MM.1S (cell line): ENCODE results near the gene STK39.

Experiments used
- DNase-seq: peaks from one replicate; pipeline ENCODE4 v3.0.0-alpha.2; 2015
- H2AFZ ChIP-seq: fragments of 300-600 bp; sonication (generic); 2 replicates; pipeline ENCODE4 v1.6.0; 2016; ENCODE audit warnings: antibody characterized with exemption, low read length
- H3F3A ChIP-seq: fragments of 300-600 bp; sonication (generic); 2 replicates; pipeline ENCODE4 v1.6.1; 2016; ENCODE audit warnings: mild to moderate bottlenecking, antibody characterized with exemption, low read length, moderate library complexity, mixed read lengths; ENCODE audit not compliant: insufficient read depth
- H3K27ac ChIP-seq: fragments of 300-600 bp; sonication (generic); 2 replicates; pipeline ENCODE4 v1.5.1; 2016; ENCODE audit warnings: mild to moderate bottlenecking, low read length
- H3K27me3 ChIP-seq: fragments of 300-600 bp; sonication (generic); replicated peaks from 2 replicates; pipeline ENCODE4 v1.6.0; 2016; ENCODE audit warnings: low read length; ENCODE audit not compliant: insufficient read depth
- H3K36me3 ChIP-seq: fragments of 300-600 bp; sonication (generic); replicated peaks from 2 replicates; pipeline ENCODE4 v1.6.1; 2016; ENCODE audit warnings: mild to moderate bottlenecking, low read length, mixed read lengths; ENCODE audit not compliant: insufficient read depth
- H3K4me1 ChIP-seq: fragments of 300-600 bp; sonication (generic); 2 replicates; pipeline ENCODE4 v1.6.1; 2016; ENCODE audit warnings: low read length, mixed read lengths
- H3K4me2 ChIP-seq: fragments of 300-600 bp; sonication (generic); 2 replicates; pipeline ENCODE4 v1.6.0; 2016; ENCODE audit warnings: low read depth, low read length
- H3K4me3 ChIP-seq: fragments of 300-600 bp; sonication (generic); 2 replicates; pipeline ENCODE4 v1.5.1; 2016; ENCODE audit warnings: low read length, mixed read lengths
- H3K79me2 ChIP-seq: fragments of 300-600 bp; sonication (generic); 2 replicates; pipeline ENCODE4 v1.6.1; 2016; ENCODE audit warnings: mixed run types, low read length, mixed read lengths
- H3K9ac ChIP-seq: fragments of 300-600 bp; sonication (generic); 2 replicates; pipeline ENCODE4 v1.6.1; 2016; ENCODE audit warnings: low read length, mixed read lengths
- H3K9me2 ChIP-seq: fragments of 300-600 bp; sonication (generic); replicated peaks from 2 replicates; pipeline ENCODE4 v1.6.1; 2016; ENCODE audit warnings: mild to moderate bottlenecking, low read length, mixed read lengths; ENCODE audit not compliant: insufficient read depth
- H3K9me3 ChIP-seq: fragments of 300-600 bp; sonication (generic); replicated peaks from 2 replicates; pipeline ENCODE4 v1.6.1; 2016; ENCODE audit warnings: mild to moderate bottlenecking, low read length, mixed read lengths; ENCODE audit not compliant: insufficient read depth
- H4K20me1 ChIP-seq: fragments of 300-600 bp; sonication (generic); 2 replicates; pipeline ENCODE4 v1.6.1; 2016; ENCODE audit warnings: mild to moderate bottlenecking, low read length, moderate library complexity, mixed read lengths; ENCODE audit not compliant: insufficient read depth
- CTCF ChIP-seq: fragments of 300-600 bp; sonication (generic); IDR thresholded peaks from 2 replicates; pipeline ENCODE4 v1.5.1; 2016; ENCODE audit warnings: antibody characterized with exemption, low read length, mixed read lengths
- EZH2 ChIP-seq: fragments of 300-600 bp; sonication (generic); optimal IDR thresholded peaks from 2 replicates; pipeline ENCODE3; 2017; ENCODE audit warnings: low read depth, mild to moderate bottlenecking, antibody characterized with exemption, low read length, mixed read lengths
- EZH2phosphoT487 ChIP-seq: fragments of 300-600 bp; sonication (generic); IDR thresholded peaks from 2 replicates; pipeline ENCODE4 v1.6.1; 2018; ENCODE audit warnings: antibody characterized with exemption, low read length

STK39 gene

GRCh38 chr2:167928434-167928833, 319.0 kb downstream of the STK39 start:
- Histone ChIP-seq H4K20me1 (no peaks in the 10 kb centered on the region), H3K4me2 (no peak overlapping the region), H3K27ac (no peak overlapping the region), H3K4me1 (no peaks in the 10 kb centered on the region), H3K9ac (no peak overlapping the region), H3K4me3 (no peak overlapping the region), H3K9me2 (no peaks in the 10 kb centered on the region), H3F3A (no peaks in the 10 kb centered on the region), H3K27me3 (no peaks in the 10 kb centered on the region), H3K36me3 (no peaks in the 10 kb centered on the region), H2AFZ (no peak overlapping the region), H3K9me3 (no peaks in the 10 kb centered on the region), H3K79me2 (no peaks in the 10 kb centered on the region)
- DNase-seq, result no peak
- no peak for TF ChIP-seq EZH2phosphoT487
- TF ChIP-seq EZH2, result no peak
- no peak for TF ChIP-seq CTCF

GRCh38 chr2:167925758-167926157, 321.6 kb downstream of the STK39 start:
- no peaks in the 10 kb centered on the region for H3K9me3 ChIP-seq
- no peaks in the 10 kb centered on the region for H3K9me2 ChIP-seq
- no peaks in the 10 kb centered on the region for H3K27me3 ChIP-seq
- no peak for TF ChIP-seq EZH2
- no peak for TF ChIP-seq EZH2phosphoT487
- H3K9ac ChIP-seq, result no peak overlapping the region
- H2AFZ ChIP-seq, result no peak overlapping the region
- H3K27ac ChIP-seq, result no peak overlapping the region
- H3F3A ChIP-seq, result no peaks in the 10 kb centered on the region
- H3K79me2 ChIP-seq, result no peaks in the 10 kb centered on the region
- no peaks in the 10 kb centered on the region for H3K36me3 ChIP-seq
- no peak overlapping the region for H3K4me3 ChIP-seq
- no peaks in the 10 kb centered on the region for H3K4me1 ChIP-seq
- H3K4me2 ChIP-seq, result no peak overlapping the region
- H4K20me1 ChIP-seq, result no peaks in the 10 kb centered on the region
- DNase-seq, result no peak

- no peaks in the 10 kb centered on the region for H3K36me3 ChIP-seq
- no peak overlapping the region for H3K27ac ChIP-seq
- H3K4me2 ChIP-seq, result no peak overlapping the region
- H3K9me3 ChIP-seq, result no peaks in the 10 kb centered on the region
- H3K4me1 ChIP-seq, result no peaks in the 10 kb centered on the region
- no peaks in the 10 kb centered on the region for H3K9me2 ChIP-seq
- TF ChIP-seq EZH2 (no peak), EZH2phosphoT487 (no peak), CTCF (no peak)
- no peak overlapping the region for H2AFZ ChIP-seq
- no peak overlapping the region for H3K4me3 ChIP-seq
- no peaks in the 10 kb centered on the region for H3K27me3 ChIP-seq
- no peak overlapping the region for H3K9ac ChIP-seq
- DNase-seq, result no peak
- no peaks in the 10 kb centered on the region for H3K79me2 ChIP-seq
- H4K20me1 ChIP-seq, result no peaks in the 10 kb centered on the region
- H3F3A ChIP-seq, result no peaks in the 10 kb centered on the region
Observed at GRCh38 chr2:167924556-167924955, 322.8 kb downstream of the STK39 start.

GRCh38 chr2:167916756-167917155, 330.6 kb downstream of the STK39 start:
- no peak for DNase-seq
- Histone ChIP-seq H3K9me3 (no peaks in the 10 kb centered on the region), H3K9me2 (no peaks in the 10 kb centered on the region), H2AFZ (no peak overlapping the region), H3K27ac (no peak overlapping the region), H3F3A (no peaks in the 10 kb centered on the region), H3K4me1 (no peaks in the 10 kb centered on the region), H3K9ac (no peak overlapping the region), H3K4me2 (no peak overlapping the region), H3K36me3 (no peaks in the 10 kb centered on the region), H3K27me3 (no peaks in the 10 kb centered on the region), H4K20me1 (no peaks in the 10 kb centered on the region), H3K4me3 (no peak overlapping the region), H3K79me2 (no peaks in the 10 kb centered on the region)
- TF ChIP-seq EZH2 (no peak), EZH2phosphoT487 (no peak), CTCF (no peak)
